Activated CD4-positive, alpha-beta T cell treated with anti-CD3 and anti-CD28 coated beads, Interleukin-2, amount 50 U/mL, for 4 hours (primary cell): ENCODE results near the gene ZDHHC21.
"Not testable (repeated sequence)": the region's sequence is repeated elsewhere in the genome, so short reads cannot be mapped to it uniquely, and the experiment has no call there.

ENCODE experiments used
- DNase-seq, 2 experiments: peaks; one replicate each; pipeline ENCODE4 v3.0.0-alpha.2; 2020

The ZDHHC21 gene, protein sequence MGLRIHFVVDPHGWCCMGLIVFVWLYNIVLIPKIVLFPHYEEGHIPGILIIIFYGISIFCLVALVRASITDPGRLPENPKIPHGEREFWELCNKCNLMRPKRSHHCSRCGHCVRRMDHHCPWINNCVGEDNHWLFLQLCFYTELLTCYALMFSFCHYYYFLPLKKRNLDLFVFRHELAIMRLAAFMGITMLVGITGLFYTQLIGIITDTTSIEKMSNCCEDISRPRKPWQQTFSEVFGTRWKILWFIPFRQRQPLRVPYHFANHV

DNA sequence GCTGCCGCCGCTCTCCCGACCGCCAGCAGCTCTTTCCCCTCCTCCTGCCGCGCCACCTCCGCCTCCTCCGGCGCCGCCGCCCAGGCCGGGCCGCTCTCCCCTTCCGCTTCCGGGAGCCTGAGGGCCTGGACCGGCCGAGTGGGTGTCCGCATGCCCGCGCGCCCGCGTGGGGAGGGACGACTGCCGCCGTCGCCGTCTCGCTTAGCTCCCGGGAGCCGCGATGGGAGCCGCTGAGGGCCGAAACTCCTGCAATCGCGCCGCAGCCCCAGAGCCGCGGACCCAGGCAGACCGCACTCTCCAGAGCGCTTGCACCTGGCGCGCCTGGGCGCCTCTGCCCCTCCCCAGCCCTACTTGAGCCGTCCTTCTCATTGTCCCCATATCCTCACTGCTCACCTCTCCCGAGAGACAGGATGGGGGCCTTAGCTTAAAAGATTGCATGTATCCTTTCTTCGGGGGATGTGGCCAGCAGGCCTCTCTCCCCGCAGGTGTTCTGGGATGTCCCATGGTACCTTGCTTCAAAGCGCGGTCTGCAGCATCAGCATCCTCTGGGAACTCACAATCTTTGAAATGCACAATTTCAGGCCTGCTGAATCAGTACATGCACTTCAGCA, at the start of gene ZDHHC21:
Gene ZDHHC21 (minus strand): TSS at position 182 of the 611 bp plus-strand sequence. CDS start 19,092 bp downstream, outside the sequence.
- peak in 1 of 2 experiments; percentile 41 for DNase-seq

DNA sequence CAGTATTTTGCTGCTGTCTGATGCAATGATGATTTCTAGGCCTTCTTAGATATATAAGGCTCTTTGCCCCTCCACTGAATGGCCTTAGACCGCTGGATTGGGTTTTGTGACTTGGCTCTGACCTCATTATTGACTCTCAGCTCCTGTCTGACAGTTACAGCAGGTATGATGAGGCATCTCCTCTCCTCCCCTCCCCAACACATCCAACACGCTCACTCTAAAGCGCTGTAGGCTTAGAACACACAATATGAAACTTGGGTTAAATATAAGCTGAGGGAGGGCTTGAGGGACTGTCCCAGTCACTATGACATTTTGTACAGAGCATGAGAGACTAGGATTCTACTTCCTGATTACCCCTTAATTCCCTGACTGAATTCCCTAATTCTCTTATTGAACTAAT, 48.1 kb upstream of the ZDHHC21 start:
- no peak for DNase-seq

DNA sequence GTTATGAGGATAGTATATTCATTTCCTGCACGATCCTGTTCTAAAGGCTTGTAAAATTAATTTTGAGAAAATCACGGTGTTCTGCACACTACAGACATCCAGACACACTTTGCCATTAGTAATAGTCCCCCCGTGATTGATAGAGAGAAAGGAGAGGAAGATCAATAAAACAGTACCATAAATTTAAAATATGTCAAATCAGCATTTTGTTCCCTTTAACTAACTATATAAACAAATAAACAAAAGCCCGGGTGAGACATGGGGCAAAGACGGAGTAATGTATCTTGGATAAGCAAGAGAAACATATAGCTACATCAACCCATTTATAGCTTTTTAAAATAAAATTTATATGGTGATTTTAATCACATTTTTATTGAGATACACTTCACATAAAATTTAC, 39.9 kb upstream of the ZDHHC21 start:
- no peak for DNase-seq

DNA sequence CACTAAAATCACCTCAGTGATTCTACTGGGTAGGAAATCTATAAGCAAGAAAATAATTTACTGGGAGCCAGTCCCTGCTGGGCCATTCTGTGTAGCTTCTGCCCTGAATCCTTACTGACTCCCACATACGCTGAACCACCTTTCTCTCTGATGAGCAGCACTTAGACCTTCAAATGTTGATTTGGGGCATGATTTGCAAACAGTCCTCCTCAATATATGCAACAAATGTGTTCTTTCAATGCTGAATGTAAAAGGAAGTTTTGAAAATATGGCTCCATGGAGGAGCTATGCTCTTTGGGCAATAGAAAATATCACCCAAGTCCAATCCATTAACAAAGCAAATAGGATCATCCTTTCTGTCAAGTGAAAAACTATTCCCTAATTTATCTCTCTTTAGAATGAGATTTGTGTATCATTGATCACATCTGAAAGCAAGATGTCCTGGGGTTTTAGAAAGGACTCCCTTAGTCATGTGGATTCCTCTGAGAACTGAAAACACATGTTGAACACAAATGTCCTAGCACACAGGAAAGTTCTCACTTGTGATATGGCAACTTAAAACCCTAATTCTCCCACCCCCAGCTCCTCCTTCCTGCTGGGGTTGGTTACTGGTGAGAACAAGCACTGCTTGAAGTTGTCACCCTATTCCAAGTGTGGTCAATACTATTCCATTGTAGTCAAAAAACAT, 38.2 kb upstream of the ZDHHC21 start:
- DNase-seq: no peak

DNA sequence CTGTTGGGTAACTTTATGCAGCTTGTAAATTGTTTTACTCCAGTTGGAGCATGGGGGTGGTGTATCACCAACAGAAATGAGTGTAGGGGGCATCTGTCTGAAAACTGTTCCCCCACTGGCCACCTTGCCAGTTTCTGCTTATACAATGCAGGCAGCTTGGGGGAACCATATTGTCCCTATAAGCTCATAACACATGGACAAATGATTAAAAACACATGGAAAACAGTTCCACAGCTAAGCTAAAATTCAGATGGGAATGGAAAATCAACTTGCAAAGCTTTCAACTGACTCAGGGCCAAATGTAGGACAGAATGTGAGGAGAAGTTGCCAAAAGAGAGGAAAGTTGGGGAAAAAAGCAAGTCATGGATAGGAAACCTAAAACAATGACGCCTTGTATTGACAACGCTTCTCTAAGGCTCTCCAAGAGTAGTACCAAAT, 37.2 kb upstream of the ZDHHC21 start:
- no peak for DNase-seq

DNA sequence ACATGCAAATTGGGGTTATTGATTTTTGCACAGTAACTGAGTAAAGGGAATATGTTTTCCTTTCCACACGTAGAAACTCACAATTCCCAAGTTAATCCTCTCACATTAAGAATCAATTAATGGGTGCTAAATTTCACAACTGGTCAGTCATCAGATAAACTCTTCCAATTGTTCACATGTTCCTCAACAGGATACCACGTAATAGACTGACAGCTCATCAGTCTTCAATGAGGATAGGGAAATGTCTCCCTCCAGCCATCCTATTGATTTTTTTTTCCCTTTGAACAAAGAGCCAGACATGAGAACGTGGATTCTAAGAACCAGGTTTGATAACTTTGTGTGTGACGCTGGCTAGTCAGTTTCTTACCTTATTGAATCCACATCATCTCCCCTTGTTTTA, 30.1 kb upstream of the ZDHHC21 start:
- no peak for DNase-seq

DNA sequence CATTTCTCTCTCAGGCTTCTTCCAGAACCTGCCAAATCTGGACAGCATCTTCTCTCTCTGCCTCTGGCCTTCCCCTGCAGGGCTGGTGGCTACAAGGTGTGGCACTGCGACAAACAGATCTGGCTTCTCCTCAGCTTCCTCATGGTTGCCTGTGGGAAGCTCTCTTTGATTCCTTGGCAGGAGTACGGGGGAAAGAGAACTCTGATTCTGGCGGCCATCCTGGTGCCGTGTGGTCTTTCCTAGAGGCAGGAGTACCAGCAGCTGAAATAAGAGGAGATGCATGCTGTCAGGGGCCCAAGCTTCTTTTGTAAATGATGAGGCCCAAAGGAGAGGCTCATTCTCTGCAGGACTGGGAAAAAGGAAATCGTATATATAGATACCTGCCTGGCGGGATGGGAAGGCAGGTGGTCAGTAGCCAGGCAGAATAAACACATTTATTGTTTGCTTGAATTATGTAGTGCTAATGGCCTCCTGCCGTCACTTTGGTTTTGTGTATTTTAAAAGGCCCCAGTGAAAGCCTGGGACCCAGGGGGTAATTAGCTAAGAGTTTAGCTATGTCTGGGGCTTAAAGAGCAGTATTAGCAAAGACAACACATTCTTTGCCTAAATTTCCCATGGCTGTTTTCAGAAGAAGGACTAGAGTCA, 29.3 kb upstream of the ZDHHC21 start, which contains the start of gene CER1:
Gene CER1 (minus strand): TSS at position 343 of the 645 bp plus-strand sequence. CDS start 61 bp downstream, at position 282.
- no peak for DNase-seq

DNA sequence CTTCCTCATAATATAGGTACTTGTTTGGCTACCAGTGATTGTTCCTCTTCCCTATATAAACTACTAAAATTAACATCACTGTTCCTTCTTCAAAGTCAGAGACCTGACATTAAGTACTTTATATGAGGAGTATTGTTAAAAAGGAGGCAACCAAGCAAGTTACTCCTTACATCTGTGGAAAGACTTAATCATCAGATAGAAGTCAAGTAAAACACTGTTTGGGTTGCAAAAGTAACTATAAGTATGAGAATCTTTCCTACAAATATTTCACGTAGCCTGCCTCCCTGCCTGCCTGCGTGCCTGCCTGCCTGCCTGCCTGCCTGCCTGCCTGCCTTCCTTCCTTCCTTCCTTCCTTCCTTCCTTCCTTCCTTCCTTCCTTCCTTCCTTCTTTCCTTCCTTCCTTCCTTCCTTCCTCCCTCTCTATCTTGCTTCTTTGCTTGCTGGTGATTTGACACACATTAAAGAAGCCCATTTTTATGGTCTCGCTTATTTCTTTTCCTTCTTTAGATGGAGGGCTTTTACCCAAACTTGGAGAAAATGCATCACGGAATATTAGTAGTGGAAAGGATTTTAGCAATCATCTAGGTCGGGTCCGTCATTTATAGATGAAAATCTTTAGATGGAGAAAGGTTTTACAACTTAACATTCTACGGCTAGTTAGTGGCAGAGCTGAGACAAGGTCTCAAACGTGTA, 26.1 kb upstream of the ZDHHC21 start:
- no peak for DNase-seq

DNA sequence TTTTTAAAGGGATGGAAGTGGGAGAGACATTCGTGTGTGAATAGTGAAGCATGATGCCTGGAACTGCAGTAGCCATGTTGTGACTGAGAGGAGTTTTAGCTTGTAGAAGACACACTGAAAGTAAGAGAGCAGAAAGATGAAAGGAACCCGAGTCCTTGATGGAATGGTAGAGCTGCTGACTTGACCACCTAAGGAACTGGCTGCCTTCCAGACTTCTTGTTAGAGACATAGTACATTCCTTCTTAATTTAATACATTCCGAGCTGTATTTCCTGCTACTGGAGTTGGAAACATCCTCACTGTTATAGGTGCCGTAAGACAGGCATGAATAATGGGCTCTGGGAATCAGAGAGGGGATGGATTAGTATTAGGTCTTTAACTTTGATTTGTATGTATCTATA, 21.9 kb upstream of the ZDHHC21 start:
- DNase-seq: no peak

DNA sequence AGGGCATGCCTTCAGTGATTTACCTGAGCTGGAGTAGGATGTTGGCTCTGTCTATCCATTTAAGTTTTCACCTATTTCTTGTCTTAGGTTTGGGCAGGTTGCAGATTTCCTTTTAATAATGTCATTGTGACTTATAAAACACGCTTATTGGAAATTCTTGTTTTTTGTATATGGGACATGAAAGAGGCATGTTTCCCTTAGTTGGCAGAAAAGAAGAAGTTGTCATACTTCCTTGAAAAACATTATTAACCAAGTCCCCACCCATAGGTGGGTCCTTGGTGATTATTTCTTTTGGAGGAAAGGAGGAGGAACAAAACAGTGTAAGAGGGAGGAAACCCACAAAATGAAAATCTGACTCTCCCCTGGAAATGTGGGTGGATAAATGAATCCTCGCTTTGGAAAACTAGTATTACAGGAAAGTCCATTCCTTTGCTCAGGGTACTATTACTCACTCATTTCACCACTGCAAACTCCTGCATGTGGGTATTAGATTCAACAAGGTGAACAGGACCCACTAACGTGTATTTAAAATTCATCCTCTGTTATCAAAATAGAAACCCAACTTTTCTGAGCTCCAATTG, 20.0 kb upstream of the ZDHHC21 start:
- DNase-seq: no peak

DNA sequence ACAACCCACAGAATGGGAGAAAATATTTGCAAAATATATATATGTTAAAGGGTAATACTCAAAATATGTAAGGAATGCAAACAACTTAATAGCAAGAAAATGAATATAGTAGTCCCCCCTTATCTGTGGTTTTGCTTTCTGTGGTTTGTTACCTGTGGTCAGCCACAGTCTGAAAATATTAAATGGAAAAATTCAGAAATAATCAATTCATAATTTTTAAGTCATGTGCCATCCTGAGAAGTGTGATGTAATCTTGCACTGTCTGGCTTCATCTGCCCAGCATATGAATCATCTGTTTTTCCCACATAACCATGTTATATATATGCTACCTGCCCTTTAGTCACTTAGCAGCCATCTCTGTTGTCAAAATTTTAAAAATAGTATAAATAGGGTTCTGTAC, 17.6 kb upstream of the ZDHHC21 start:
- no peak for DNase-seq

DNA sequence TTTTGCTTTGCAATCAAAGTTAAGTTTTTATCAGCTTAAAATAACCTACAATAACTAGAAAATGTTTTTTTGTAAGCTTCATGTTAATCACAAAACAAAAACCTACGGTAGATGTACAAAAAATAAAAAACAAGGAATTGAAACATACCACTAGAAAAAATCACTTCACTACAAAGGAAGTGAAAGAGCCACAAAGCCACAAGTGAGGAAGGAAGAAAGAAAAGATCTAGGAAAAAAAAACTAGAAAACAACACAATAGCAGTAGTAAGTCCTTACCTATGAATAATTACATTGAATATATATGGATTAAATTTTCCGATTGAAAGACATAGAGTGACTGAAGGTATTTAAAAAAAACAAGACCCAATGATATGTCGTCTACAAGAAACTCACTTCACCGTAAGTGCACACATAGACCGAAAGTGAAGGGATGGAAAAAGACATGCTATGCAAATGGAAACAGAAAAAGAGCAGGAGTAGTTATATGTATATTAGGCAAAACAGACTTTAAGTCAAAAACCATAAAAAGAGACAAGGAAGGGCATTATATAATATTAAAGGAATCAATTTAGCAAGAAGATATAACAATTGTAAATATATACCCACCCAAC, 13.4 kb upstream of the ZDHHC21 start:
- no peak for DNase-seq

DNA sequence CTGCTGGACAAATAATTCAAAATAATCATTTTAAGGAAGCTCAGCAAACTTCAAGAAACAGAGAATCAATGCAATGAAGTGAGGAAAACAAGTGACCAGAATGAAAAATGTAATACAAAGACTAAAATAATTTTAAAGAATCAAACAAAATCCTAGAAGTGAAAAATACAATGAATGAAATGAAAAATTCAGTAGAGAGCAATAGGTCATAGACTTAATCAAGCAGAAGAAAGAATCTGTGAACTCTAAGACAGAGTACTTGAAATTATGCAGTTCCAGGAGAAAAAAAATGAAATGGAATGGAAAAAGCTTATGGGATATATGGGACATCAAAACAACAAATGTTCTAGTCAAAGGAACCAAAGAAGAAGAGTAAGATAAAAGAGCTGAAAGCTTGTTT, 11.8 kb upstream of the ZDHHC21 start:
- no peak for DNase-seq

DNA sequence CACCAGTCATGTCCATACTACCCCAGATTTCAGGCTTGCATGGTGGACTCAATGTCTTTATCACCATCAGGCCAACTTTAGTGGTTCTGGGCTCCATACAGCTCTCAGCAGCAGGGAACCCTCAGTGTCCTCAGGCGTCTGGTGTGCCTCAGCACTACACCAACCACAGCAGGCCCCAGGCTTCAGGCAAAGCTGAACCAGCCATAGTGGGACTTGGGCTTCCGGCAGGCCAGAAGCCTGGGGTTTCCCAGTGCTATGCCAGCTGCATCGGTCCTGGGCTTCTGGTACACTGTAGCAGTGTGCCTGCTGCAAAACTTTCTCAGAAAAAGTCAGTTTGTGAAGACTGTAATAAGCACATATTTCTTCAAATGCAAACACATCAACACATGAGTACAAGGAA, 11.0 kb upstream of the ZDHHC21 start:
- DNase-seq: no peak

DNA sequence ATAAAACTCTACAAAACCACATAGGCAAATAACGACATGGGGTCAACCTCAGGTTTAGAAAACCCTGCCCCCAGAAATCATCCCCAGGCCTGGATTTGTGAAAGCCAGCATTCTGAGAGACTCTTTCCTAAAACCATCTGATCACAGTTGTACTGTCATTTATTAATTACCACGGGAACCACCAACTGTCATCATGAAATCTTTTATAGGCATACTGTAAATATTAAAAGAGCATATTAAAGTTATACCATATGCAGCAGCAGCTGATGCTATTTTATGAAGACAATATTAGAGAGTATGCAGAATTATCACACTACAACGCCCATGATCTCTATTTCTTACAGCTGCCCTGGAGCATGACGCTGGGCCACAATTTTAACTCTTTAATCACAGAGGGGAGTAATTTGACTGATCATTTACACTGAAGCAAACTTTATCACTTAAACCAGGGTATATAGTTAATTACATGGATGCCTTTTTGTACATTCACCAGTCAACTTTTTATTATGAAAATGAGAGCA, 9.0 kb upstream of the ZDHHC21 start:
- no peak for DNase-seq

DNA sequence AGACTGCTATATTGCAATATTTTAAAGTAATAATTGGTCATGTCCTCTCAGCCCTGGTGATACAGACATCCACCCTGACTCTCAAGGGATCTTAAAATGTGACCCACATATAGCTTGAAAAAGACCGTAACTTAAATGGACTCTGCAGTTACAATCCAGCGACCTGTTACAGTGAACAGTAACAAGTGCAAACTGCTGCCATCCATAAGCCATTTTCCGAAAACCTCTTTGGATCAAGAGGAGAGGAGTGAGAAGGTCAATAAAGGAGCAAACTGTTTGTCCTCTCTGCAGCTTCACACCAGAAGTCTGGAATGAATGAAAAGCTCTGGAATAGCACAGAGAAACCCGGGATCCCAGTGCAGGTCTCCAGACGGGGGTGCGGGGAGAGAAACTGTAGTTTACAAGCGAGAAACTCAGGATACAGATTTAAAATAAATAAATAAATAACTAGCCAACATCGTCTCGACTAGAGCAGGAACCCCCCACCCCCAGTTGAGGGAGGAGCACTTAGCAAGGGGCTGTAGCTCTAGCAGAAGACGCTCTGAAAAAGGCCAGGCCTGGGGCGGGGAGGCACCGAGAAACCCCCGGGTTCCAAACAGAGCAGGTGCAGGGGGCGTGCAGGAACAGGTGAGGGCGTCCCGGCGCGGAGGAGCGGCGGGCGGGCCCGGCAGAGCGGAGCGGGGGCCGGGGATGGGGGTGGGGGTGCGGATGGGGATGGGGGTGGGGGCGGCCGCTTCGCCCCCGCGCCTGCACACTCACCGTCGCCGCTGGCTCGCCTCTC, 572 bp downstream of the ZDHHC21 start:
- DNase-seq: peak; percentile 33 to 48

DNA sequence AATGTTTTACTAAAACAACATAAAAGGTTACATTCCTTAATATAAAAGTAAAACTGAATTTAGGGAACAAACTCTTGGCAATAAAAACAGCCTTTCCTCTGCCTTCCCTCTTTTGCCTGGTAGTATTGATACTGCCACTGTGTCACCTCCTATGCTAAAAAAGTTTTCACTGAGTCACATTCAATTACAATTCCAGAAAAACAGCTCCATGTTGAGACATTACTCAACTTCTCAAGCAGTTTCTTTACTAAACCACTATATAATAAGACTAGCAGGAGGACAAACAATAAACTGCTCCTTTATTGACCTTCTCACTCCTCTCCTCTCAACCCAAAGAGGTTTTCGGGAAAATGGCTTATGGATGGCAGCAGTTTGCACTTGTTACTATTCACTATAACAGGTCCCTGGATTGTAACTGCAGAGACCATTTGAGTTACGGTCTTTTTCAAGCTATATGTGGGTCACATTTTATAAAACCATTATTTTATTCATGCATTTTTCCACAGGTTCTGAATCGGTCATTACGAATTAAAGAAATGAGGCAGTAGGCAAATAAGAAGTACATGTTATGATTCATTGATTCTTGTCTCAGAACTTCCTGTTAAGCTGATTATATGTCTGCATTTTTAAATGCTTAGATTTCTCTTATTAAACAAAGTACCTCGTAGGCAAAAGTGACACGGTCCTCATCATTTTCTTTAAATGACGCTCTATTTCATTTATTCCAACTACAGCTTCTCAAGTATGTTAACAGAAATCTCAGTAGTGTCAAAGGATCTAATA, 2.1 kb downstream of the ZDHHC21 start:
- DNase-seq: no peak

DNA sequence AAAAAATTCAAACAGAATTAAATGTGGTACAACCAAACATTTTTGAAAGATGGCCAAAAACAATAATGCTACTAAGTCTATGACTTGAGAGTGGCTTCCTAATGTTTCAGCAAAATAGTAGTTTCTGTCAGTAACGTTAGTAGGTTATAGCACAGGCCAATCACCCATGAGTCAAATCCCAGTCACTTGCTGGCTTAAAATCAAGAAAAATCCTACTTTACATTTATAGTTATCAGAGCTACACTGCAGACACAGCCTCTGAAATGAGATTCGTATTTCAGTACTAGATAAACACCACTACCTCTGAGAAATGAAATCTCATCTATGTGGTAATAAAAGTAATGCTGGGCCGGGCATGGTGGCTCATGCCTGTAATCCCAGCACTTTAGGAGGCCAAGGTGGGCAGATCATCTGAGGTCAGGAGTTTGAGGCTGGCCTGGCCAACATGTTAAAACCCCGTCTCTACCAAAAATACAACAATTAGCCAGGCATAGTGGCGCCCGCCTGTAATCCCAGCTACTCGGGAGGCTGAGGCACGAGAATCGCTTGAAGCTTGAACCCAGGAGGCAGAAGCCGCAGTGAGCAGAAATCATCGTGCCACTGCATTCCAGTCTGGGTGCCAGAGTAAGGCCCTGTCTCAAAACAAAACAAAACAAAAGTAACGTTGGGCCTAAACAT, 6.1 kb downstream of the ZDHHC21 start:
- no peak for DNase-seq

DNA sequence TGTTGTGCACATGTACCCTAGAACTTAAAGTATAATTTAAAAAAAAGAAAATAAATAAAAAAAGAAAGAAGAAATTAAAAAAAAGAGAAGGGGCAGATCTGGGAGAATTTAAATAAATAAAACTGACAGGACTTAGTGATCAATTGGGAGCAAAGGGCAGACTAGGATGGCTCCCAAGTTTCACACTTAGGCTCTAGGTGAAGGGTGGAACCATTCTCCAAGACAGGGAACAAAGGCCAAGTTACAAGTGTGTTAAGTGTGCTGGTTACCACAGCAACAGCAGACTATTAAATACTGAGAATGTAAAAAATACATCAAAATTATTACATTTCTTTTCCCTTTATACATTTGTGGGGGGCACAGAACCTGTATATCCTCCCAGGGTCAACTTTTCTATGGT, 7.1 kb downstream of the ZDHHC21 start:
- no peak for DNase-seq

DNA sequence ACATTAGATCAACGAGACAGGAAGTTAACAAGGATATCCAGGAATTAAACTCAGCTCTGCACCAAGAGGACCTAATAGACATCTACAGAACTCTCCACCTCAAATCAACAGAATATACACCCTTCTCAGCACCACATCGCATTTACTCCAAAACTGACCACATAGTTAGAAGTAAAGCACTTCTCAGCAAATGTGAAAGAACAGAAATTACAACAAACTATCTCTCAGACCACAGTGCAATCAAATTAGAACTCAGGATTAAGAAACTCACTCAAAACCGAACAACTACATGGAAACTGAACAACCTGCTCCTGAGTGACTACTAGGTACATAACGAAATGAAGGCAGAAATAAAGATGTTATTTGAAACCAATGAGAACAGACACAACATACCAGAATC, 10.6 kb downstream of the ZDHHC21 start:
- not testable (repeated sequence) for DNase-seq
